CD4-positive, alpha-beta T cell treated with Interleukin-21 for 1 hour (primary cell): ENCODE measurements around the gene CLEC2L.
"Not testable (repeated sequence)": the region's sequence is repeated elsewhere in the genome, so short reads cannot be mapped to it uniquely, and the experiment has no call there.

Experiments used
- DNase-seq: peaks from one replicate; pipeline ENCODE4 v3.0.0-alpha.2; 2020

CLEC2L gene

GRCh38 chr7:139523968-139524815 is 707 bp downstream of the CLEC2L start:
- no peak for DNase-seq

- DNase-seq, result no peak
Measured at GRCh38 chr7:139525239-139525638, 1.8 kb downstream of the CLEC2L start.

- DNase-seq, result no peak
Measured at GRCh38 chr7:139525750-139526149, 2.3 kb downstream of the CLEC2L start.

GRCh38 chr7:139526578-139527544 is 3.4 kb downstream of the CLEC2L start:
- DNase-seq, result no peak

- no peak for DNase-seq
Measured at GRCh38 chr7:139531094-139531493, 7.6 kb downstream of the CLEC2L start.

- no peak for DNase-seq
Measured at GRCh38 chr7:139532636-139533155, 9.2 kb downstream of the CLEC2L start.

- DNase-seq, result no peak
Measured at GRCh38 chr7:139534096-139534495, 10.6 kb downstream of the CLEC2L start.

- no peak for DNase-seq
Measured at GRCh38 chr7:139534966-139535651, 11.6 kb downstream of the CLEC2L start.

- DNase-seq, result no peak
Measured at GRCh38 chr7:139536152-139536551, 12.7 kb downstream of the CLEC2L start.

- no peak for DNase-seq
Measured at GRCh38 chr7:139538881-139539635, 15.6 kb downstream of the CLEC2L start.

GRCh38 chr7:139540203-139540602 is 16.7 kb downstream of the CLEC2L start:
- DNase-seq, result no peak

- no peak for DNase-seq
Measured at GRCh38 chr7:139541600-139542307, 18.3 kb downstream of the CLEC2L start.

- no peak for DNase-seq
Measured at GRCh38 chr7:139542308-139543151, 19.0 kb downstream of the CLEC2L start.

GRCh38 chr7:139543801-139544603 is 20.5 kb downstream of the CLEC2L start:
- no peak for DNase-seq

- no peak for DNase-seq
Measured at GRCh38 chr7:139544645-139545044, 21.2 kb downstream of the CLEC2L start.

- DNase-seq, result no peak
Measured at GRCh38 chr7:139548302-139549028, 25.0 kb downstream of the CLEC2L start.

- not testable (repeated sequence) for DNase-seq
Measured at GRCh38 chr7:139553991-139554700, 30.7 kb downstream of the CLEC2L start.
